Cerebellar nuclear complex (tissue), 1 donor: ENCODE measurements around the gene LIPH.

Experiments
- DNase-seq, 2 experiments: peaks; one replicate each; lab custom pipeline; 2025; lab: John Stamatoyannopoulos, UW

LIPH gene

GRCh38 chr3:185540695-185541094 lies 11.7 kb downstream of the LIPH start:
- no peak for DNase-seq

GRCh38 chr3:185539934-185540333 lies 12.5 kb downstream of the LIPH start:
- no peak for DNase-seq

GRCh38 chr3:185537369-185537970 lies 14.9 kb downstream of the LIPH start:
- DNase-seq = no peak

- DNase-seq = no peak
These were observed 17.9 kb downstream of the LIPH start for GRCh38 chr3:185534511-185534910.

- DNase-seq = no peak
These were observed 19.5 kb downstream of the LIPH start for GRCh38 chr3:185532901-185533300.

GRCh38 chr3:185530856-185531255 lies 21.5 kb downstream of the LIPH start:
- DNase-seq = no peak

GRCh38 chr3:185528532-185528931 lies 23.9 kb downstream of the LIPH start:
- no peak for DNase-seq

- DNase-seq = no peak
These were observed 25.0 kb downstream of the LIPH start for GRCh38 chr3:185527364-185527763.

GRCh38 chr3:185526349-185526951 lies 25.9 kb downstream of the LIPH start:
- no peak for DNase-seq

GRCh38 chr3:185521349-185522138 lies 30.8 kb downstream of the LIPH start:
- no peak for DNase-seq

GRCh38 chr3:185519021-185519420 lies 33.4 kb downstream of the LIPH start:
- DNase-seq = no peak

GRCh38 chr3:185517387-185518130 lies 34.8 kb downstream of the LIPH start:
- no peak for DNase-seq

GRCh38 chr3:185511711-185512110 lies 40.7 kb downstream of the LIPH start:
- DNase-seq = no peak

- no peak for DNase-seq
These were observed 43.9 kb downstream of the LIPH start for GRCh38 chr3:185508335-185508991.

GRCh38 chr3:185507883-185508282 lies 44.5 kb downstream of the LIPH start:
- DNase-seq = no peak

- DNase-seq = no peak
These were observed 47.8 kb downstream of the LIPH start for GRCh38 chr3:185504636-185505035.

- DNase-seq = no peak
These were observed 48.9 kb downstream of the LIPH start for GRCh38 chr3:185503521-185503920.

GRCh38 chr3:185502987-185503386 lies 49.4 kb downstream of the LIPH start:
- no peak for DNase-seq

- DNase-seq = peak; percentile 30 to 71
These were observed 53.6 kb downstream of the LIPH start, which contains the start of gene TMEM41A for GRCh38 chr3:185498503-185499396. Gene TMEM41A, minus strand, starts transcription at chr3:185499035. Its CDS starts 74 bp downstream, at chr3:185498961.

GRCh38 chr3:185490241-185490640 lies 62.1 kb downstream of the LIPH start:
- no peak for DNase-seq

- no peak for DNase-seq
These were observed 62.9 kb downstream of the LIPH start for GRCh38 chr3:185489462-185489861.
